ENCODE results near the gene TNK2.

DNA sequence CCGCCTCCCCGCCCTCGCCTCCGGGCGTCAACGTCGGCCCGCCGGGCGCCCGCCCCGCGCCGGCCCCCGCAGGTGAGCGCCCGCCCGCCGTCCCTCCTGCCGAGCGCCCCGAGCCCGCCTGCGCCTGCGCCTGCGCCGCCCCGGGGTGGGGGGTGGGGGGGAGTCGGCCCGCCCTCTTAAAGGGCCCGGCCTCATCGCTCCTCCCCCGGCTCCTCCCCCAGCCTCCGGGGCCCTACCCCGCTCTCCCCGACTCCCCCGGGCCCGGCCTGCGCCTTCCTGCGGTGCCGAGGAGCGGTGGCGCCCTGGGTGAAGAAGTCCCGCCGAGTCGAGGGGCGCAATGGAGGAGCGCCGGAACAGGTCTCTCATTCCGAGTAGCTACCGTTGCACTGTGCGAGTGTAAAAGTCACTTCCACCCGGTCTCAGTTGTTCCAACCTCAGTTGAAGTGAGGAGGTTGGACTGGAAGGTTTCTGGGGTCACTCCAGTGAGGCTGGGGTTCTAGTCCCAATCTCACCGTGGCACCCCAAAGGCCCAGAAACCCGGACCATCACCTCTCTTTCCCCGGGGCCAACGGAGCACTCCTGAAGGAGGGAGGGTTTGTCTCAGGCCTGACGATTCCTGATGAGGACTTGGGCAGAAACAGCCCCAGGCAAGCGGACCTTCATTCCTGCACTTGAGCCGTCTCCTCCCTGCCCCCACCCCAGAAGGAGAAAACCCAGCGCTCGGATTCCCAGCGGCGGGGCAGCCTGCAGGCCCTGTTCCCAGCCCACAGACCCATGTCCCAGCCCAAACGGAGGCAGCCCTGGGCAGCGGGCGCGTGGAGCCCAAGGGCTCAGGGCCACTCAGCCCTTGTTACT lies 1.5 kb upstream of the TNK2 start:
- TF ChIP-seq, protein P1, sequence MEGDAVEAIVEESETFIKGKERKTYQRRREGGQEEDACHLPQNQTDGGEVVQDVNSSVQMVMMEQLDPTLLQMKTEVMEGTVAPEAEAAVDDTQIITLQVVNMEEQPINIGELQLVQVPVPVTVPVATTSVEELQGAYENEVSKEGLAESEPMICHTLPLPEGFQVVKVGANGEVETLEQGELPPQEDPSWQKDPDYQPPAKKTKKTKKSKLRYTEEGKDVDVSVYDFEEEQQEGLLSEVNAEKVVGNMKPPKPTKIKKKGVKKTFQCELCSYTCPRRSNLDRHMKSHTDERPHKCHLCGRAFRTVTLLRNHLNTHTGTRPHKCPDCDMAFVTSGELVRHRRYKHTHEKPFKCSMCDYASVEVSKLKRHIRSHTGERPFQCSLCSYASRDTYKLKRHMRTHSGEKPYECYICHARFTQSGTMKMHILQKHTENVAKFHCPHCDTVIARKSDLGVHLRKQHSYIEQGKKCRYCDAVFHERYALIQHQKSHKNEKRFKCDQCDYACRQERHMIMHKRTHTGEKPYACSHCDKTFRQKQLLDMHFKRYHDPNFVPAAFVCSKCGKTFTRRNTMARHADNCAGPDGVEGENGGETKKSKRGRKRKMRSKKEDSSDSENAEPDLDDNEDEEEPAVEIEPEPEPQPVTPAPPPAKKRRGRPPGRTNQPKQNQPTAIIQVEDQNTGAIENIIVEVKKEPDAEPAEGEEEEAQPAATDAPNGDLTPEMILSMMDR (IDR thresholded peaks at IDR 0.05), result no peak
- TF ChIP-seq SIN3A (IDR thresholded peaks at IDR 0.05; ENCODE audit: borderline replicate concordance, insufficient read depth, low read depth, low read length), result no peak
- TF ChIP-seq POLR2AphosphoS5 (IDR thresholded peaks at IDR 0.05; ENCODE audit: low read depth, low read length), result peak; percentile 32; the same call in 1 of the 2 replicates
- no peak for TF ChIP-seq TCF7L2 (IDR thresholded peaks at IDR 0.05; ENCODE audit: low read depth, low read length)

Measured in Panc1 (cell line).